ENCODE measurements around the gene EFNB2.

The EFNB2 gene

GRCh38 chr13:106499113-106499512 lies 36.3 kb downstream of the EFNB2 start:
- DNase-seq = no peak

DNA sequence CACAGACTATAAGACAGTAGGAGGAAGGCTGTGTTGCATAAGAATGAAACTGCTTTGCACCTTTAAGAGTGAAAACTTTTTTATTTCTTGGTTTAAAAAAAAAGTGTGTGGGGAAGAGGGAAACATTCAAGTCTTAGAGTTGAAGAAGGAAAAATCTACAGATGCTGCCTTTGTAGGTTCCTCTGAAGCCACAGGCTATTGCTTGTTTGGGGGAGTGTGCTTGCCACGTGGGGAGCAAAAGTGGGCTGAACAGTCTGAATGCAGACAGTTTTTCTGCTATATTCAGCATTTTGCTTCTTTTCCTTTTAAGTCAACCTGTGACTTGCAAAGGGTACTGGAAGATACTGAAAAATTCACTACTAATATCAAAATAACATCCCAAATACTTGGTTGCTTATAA lies 36.9 kb downstream of the EFNB2 start:
- DNase-seq = no peak

DNA sequence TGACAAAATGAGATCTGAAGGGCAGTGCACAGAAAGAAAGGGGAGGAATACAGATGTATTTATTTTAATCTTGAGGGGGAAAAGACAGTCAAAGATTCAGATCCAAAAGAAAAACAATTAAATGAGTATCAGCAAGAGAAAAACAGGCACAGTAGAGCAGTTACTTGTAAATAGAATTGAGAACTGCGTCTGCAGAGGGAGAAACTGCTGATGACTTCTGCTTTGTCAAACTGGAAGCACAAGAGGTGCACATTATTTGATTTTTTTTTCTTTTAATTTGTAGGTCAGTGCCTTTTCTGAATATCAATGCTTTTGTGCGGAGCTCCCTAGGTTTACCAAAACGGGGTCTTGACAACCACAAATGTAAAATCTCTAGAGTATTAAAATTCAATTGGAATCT lies 37.3 kb downstream of the EFNB2 start:
- DNase-seq = no peak

GRCh38 chr13:106497079-106497478 lies 38.4 kb downstream of the EFNB2 start:
- DNase-seq = no peak

GRCh38 chr13:106496072-106496997 lies 39.1 kb downstream of the EFNB2 start:
- DNase-seq = no peak

DNA sequence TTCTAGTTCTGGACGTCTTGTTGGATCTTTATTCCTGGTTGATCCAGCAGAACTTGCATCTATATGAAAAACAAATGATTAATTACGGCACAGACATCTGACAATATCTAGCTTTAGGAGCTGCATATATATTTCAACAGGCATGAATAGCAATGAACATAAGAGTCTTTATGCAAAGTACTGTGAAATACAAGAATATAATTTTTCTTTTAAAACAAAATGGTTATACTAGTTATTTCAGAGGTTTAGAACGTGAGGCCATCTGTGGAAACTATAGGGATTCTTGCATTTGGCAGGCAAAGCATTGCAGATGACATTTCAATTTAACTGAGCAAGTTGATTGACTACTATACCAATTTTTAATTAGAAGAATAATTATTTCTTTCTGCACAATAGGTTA lies 40.5 kb downstream of the EFNB2 start:
- no peak for DNase-seq

- DNase-seq = no peak
These were observed 41.0 kb downstream of the EFNB2 start for GRCh38 chr13:106494506-106494905.

DNA sequence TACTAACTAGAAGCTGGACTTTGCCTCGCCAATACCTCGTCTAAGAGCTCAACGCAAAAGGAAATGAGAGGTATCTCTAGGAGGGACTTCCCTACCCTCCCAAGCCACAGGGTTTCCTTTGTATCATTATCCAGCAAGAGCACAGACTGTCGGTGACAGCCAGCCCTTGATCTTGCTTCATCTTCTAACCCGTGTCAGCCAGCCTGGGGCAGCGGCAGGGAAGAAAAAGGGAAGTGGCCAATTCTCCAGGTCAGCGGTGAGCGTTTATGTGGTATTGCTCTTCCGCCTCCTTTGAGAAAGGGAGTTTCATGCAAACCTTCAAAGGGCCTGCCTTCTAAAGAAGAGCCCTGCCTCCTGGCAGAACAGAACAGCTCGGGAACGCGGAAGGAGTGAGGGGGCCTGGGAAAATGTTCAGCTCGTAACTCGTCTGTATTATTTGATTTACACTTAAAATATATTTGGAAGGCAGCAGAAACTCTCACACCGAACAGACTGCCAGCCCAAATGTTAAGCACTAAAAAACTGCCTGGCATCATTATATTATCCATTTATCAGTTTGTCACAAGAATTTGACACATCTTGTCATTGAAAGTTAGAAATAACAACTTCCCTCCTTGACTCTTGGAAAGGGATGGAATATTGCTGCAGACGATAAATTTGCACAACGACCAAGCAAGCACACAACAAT lies 41.8 kb downstream of the EFNB2 start:
- no peak for DNase-seq

DNA sequence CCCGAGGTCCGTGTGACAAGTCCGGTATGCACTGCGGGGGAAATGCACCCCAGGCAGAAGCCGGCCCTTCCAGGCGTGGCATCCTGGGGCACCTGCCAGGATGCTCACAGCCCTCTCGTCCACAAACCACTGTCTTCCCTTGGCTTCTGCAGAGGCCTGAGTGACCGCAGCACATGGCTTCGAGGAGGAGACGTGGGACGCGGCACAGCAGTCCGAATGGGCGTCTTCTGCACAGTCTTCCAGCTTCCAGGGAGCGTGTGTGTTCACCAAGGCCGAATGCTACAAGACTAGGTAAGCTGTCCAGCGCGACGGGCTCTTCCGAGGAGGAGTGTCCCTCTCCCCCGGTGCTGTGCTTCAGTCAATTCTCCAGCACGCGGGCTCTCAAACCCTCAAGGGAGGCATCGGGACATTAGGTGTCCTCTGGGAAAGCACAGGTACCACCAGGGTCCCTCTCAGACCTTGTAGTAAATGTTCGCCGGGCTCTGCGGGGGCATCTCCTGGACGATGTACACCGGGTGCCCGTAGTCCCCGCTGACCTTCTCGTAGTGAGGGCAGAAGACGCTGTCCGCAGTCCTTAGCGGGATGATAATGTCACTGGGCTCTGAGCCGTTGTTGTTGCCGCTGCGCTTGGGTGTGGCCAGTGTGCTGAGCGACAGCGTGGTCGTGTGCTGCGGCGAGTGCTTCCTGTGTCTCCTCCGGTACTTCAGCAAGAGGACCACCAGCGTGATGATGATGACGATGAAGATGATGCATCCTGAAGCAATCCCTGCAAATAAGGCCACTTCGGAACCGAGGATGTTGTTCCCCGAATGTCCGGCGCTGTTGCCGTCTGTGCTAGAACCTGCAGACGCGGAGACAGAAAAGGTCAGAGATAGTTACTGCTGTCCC lies 42.6 kb downstream of the EFNB2 start:
- DNase-seq = no peak

- no peak for DNase-seq
These were observed 43.4 kb downstream of the EFNB2 start for GRCh38 chr13:106491928-106492587.

- no peak for DNase-seq
These were observed 44.0 kb downstream of the EFNB2 start for GRCh38 chr13:106491463-106491862.

- no peak for DNase-seq
These were observed 44.7 kb downstream of the EFNB2 start for GRCh38 chr13:106490569-106491321.

DNA sequence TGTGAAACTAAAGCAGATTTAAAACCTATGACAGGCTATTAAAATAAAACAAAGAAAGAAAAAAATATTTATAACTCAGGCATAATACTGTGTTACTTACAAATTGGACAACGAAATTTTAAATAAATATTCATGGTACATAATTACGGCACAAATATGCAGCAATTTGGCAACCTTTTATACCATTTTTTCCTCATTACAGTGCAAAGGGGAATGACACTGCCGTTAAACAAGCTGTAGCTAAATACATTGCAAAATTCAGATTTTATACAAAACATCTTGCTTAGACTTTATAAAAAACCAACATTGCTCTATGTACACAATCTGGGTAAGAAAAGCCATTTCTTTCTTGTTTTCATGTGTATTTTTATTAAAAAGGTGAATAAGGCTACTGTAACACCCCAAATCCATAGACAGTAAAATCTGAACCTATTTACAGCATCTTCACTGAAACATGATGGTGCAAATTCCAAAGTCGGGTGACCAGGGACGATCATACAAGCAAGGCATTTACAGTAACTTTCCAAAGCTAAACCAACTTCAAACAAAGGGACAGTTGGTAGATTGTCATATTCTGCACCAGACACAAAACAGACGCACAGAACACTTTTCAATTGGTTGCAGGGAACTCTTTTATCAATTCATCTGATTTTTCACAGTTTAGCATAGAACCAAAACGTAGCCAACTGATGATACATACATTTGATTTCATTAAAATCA lies 45.5 kb downstream of the EFNB2 start:
- no peak for DNase-seq

GRCh38 chr13:106488686-106489085 lies 46.8 kb downstream of the EFNB2 start:
- no peak for DNase-seq

GRCh38 chr13:106488076-106488475 lies 47.4 kb downstream of the EFNB2 start:
- DNase-seq = no peak

- DNase-seq = no peak
These were observed 48.3 kb downstream of the EFNB2 start for GRCh38 chr13:106487129-106487528.

GRCh38 chr13:106486287-106486686 lies 49.2 kb downstream of the EFNB2 start:
- no peak for DNase-seq

DNA sequence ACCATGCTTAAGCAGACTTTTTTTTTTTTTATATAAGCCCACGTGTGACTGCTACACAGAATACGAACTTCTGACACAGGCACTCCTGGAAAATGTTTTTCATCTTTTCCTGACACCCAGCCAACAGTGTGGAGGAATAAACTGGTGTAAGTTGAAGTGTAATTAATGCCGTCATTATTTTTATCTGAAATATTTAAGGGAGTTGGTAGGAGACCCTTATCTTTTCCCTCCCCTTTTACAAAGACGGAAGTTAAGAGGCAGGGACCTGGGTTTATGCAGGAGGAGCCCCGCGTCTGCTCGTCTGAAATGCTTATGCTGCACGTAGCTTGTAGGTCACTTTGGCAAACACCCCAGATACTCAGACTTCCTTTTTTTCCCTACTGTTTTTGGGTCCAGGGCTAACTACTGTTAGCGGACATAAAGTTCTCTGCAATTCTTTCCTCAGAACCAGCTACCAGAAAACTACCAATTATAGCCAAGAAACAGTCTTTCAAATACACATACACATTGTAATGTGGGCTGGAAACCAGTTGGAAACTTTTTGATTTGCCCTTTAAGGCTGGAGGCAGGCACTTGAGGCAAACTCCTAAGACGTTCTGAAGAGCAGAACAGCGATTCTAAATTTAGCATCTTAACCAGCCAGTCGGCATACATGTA lies 50.8 kb downstream of the EFNB2 start:
- DNase-seq = no peak

DNA sequence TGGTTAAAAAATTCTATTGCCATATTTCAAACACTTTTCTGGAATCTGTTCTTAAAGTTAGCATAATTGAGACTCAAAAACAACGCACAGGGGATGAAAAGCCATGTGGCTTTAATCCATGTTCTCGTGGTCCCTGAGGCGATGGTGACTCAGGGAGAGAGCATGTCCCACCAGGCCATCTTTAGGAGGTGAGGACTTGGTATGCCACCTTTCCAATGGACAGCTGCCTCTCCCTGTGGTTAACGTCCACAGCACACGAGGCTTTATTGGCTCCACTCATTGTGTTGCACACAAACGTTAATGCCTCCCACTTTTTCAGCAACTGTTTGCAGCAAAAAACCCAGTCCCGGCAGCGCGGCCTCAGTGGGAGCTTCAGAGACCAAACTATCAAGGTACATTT lies 51.4 kb downstream of the EFNB2 start:
- DNase-seq = no peak

DNA sequence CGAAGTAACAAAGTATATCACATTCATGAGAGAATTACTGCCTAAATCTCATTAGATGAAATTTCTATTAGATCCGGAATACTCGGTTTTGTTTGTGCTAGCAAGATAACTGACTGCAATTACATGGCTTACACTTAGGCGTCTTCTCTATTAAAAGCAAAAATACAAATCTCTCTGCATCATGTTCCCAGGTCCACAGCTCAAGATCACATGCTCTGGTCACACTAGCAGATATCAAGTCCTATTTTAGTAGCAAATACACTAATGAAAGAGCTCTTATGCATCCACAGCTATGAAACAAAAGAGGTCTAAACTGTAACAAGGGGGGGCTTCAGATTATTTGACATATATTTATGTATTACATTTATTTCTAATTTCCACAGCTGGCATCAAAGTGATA lies 53.5 kb downstream of the EFNB2 start:
- no peak for DNase-seq

Measured in activated naive CD4-positive, alpha-beta T cell (primary cell).